SU-DHL-6 (cell line): ENCODE results near the gene NHSL2.

Experiments
- H2AFZ ChIP-seq: fragments of 200-600 bp; sonication (generic); 2 replicates; pipeline ENCODE4 v1.6.1; 2014; ENCODE audit warnings: low read depth, mild to moderate bottlenecking, moderate library complexity, mixed read lengths, antibody characterized with exemption, low read length; ENCODE audit not compliant: severe bottlenecking
- H3F3A ChIP-seq: fragments of 200-600 bp; shearing (Covaris generic); 2 replicates; pipeline ENCODE4 v1.6.0; 2016; ENCODE audit warnings: antibody characterized with exemption, mild to moderate bottlenecking; ENCODE audit not compliant: insufficient read depth
- H3K27ac ChIP-seq: fragments of 200-600 bp; sonication (generic); 2 replicates; pipeline ENCODE4 v1.5.1; 2016; ENCODE audit warnings: low read depth, mild to moderate bottlenecking, low read length, moderate library complexity, mixed read lengths
- H3K27me3 ChIP-seq: fragments of 200-600 bp; sonication (generic), shearing (Covaris generic); 2 replicates; pipeline ENCODE4 v1.6.0; 2014; ENCODE audit warnings: mild to moderate bottlenecking, low read length
- H3K36me3 ChIP-seq: fragments of 200-600 bp; sonication (generic); 2 replicates; pipeline ENCODE4 v1.6.1; 2014; ENCODE audit warnings: mild to moderate bottlenecking, low read length, mixed read lengths
- H3K4me2 ChIP-seq: fragments of 300-600, 200-600 bp; shearing (Covaris generic), sonication (generic); 2 replicates; pipeline ENCODE4 v1.6.0; 2014; ENCODE audit warnings: low read length, low read depth, mild to moderate bottlenecking; ENCODE audit not compliant: poor library complexity, severe bottlenecking
- H3K4me3 ChIP-seq: fragments of 200-600 bp; sonication (generic); 2 replicates; pipeline ENCODE4 v1.5.1; 2014; ENCODE audit warnings: antibody characterized with exemption, low read length, mild to moderate bottlenecking, mixed read lengths; ENCODE audit not compliant: insufficient read depth, poor library complexity, severe bottlenecking
- H3K79me2 ChIP-seq: fragments of 200-600 bp; sonication (generic); 2 replicates; pipeline ENCODE4 v1.6.1; 2014; ENCODE audit warnings: mild to moderate bottlenecking, low read length, moderate library complexity; ENCODE audit not compliant: insufficient read depth
- H3K9ac ChIP-seq: fragments of 200-600 bp; sonication (generic); 2 replicates; pipeline ENCODE4 v1.7.0; 2014; ENCODE audit warnings: mild to moderate bottlenecking, low read length
- H3K9me2 ChIP-seq: fragments of 200-600 bp; sonication (generic); replicated peaks from 2 replicates; pipeline ENCODE4 v1.6.1; 2014; ENCODE audit warnings: low read length; ENCODE audit not compliant: insufficient read depth
- H3K9me3 ChIP-seq: fragments of 200-600 bp; sonication (generic); 2 replicates; pipeline ENCODE4 v1.6.1; 2014; ENCODE audit warnings: low read length, mixed read lengths; ENCODE audit not compliant: insufficient read depth
- H4K20me1 ChIP-seq: fragments of 200-600 bp; sonication (generic); 2 replicates; pipeline ENCODE4 v1.6.1; 2014; ENCODE audit warnings: low read depth, mild to moderate bottlenecking, antibody characterized with exemption, low read length, moderate library complexity, mixed read lengths
- CTCF ChIP-seq: fragments of 200-600 bp; sonication (generic); IDR thresholded peaks from one replicate; pipeline ENCODE4 v1.5.1; 2017; ENCODE audit warnings: antibody characterized with exemption, mild to moderate bottlenecking, low read length, moderate library complexity; ENCODE audit not compliant: insufficient read depth, poor library complexity, severe bottlenecking
- EZH2phosphoT487 ChIP-seq: fragments of 200-600 bp; sonication (generic), shearing (Covaris generic); conservative IDR thresholded peaks from 2 replicates; pipeline ENCODE4 v1.6.1; 2018; ENCODE audit warnings: mild to moderate bottlenecking, antibody characterized with exemption, low read length, moderate library complexity, mixed read lengths

NHSL2 gene

DNA sequence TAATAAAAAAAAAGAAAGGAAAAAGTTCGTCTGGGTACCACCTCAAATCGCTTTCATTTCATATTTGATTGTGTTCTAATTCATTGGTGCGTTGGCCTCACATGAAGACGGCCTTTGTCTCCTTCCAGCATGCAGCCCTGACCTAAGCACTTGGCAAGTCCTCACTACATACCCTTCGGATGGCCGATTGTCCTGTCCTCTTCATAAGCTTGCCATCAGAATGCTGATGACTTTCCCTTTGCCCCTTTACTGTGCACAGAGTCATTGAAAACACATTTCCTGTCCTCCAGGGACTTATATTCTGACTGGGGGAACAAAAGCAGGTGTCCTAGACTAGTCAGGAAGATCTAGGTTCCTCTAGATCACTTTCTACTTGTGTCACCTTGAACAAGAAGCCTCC lies 178.1 kb downstream of the NHSL2 start:
- H3K27ac ChIP-seq: no peak overlapping the region
- TF ChIP-seq CTCF: no peak
- no peak for TF ChIP-seq EZH2phosphoT487
- no peak overlapping the region for H3K9ac ChIP-seq
- H4K20me1 ChIP-seq: no peaks in the 10 kb centered on the region
- H3K27me3 ChIP-seq: no peaks in the 10 kb centered on the region
- H3K4me3 ChIP-seq: no peak overlapping the region
- H3K36me3 ChIP-seq: no peaks in the 10 kb centered on the region
- H2AFZ ChIP-seq: no peak overlapping the region
- no peak overlapping the region for H3K4me2 ChIP-seq
- no peaks in the 10 kb centered on the region for H3K9me2 ChIP-seq
- H3K79me2 ChIP-seq: no peaks in the 10 kb centered on the region
- no peaks in the 10 kb centered on the region for H3F3A ChIP-seq
- no peaks in the 10 kb centered on the region for H3K9me3 ChIP-seq

DNA sequence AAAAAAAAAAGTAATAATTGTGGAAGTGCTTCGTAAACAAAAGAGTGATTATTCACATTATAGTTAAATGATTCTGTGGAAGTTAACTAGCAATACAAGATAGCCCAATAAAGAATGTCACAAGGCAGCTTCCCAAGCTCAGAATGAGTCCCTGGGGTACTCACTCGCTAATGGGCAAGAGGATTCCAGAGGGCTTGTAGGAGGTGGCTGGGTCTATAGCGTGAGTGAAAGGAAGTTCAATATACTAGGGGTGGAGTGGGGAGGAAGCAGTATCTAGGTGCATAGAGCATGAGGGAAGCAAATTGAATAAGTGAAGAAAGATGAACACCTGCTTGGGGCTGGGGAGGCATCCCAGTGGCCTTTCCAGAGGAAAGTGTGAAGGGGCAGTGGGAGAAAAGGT lies 178.6 kb downstream of the NHSL2 start:
- Histone ChIP-seq H2AFZ (no peak overlapping the region), H3K9me2 (no peaks in the 10 kb centered on the region), H3K79me2 (no peaks in the 10 kb centered on the region), H3K9me3 (no peaks in the 10 kb centered on the region), H3K27me3 (no peaks in the 10 kb centered on the region), H3K9ac (no peak overlapping the region), H3K27ac (no peak overlapping the region), H3K4me3 (no peak overlapping the region), H3K4me2 (no peak overlapping the region), H4K20me1 (no peaks in the 10 kb centered on the region), H3K36me3 (no peaks in the 10 kb centered on the region), H3F3A (no peaks in the 10 kb centered on the region)
- no peak for TF ChIP-seq CTCF
- TF ChIP-seq EZH2phosphoT487: no peak

DNA sequence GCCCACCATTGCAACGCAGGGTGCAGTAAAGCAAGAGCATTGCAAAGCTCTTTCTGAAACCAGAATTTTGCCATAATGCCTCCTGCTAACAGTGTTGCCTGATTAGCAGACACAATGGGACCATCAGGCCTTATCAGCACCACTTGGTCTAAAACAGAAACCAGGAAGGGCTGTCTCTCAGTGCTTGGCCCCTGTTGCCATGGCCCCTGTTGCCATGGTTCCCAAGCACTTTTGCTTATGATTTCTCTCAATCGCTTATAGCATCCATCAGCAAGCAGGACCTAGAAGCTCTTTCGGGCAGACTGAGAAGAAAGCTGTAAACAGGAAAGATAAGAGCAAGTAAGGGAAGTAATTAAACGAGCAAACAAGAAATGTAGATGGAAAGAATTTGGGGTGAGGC lies 184.2 kb downstream of the NHSL2 start:
- Histone ChIP-seq H3K27me3 (no peaks in the 10 kb centered on the region), H3K4me3 (no peak overlapping the region), H3K79me2 (no peaks in the 10 kb centered on the region), H3K9me3 (no peaks in the 10 kb centered on the region), H3K9ac (no peak overlapping the region), H3F3A (no peaks in the 10 kb centered on the region), H3K36me3 (no peaks in the 10 kb centered on the region), H4K20me1 (no peaks in the 10 kb centered on the region), H3K9me2 (no peaks in the 10 kb centered on the region), H3K4me2 (no peak overlapping the region), H3K27ac (no peak overlapping the region), H2AFZ (no peak overlapping the region)
- TF ChIP-seq EZH2phosphoT487: no peak
- TF ChIP-seq CTCF: no peak

GRCh38 chrX:72095370-72095769 lies 184.7 kb downstream of the NHSL2 start:
- Histone ChIP-seq H3K27me3 (no peaks in the 10 kb centered on the region), H3K9ac (no peak overlapping the region), H3K36me3 (no peaks in the 10 kb centered on the region), H4K20me1 (no peaks in the 10 kb centered on the region), H3K4me3 (no peak overlapping the region), H3K79me2 (no peaks in the 10 kb centered on the region), H3F3A (no peaks in the 10 kb centered on the region), H3K4me2 (no peak overlapping the region), H3K9me2 (no peaks in the 10 kb centered on the region), H3K27ac (no peak overlapping the region), H2AFZ (no peak overlapping the region), H3K9me3 (no peaks in the 10 kb centered on the region)
- no peak for TF ChIP-seq CTCF
- no peak for TF ChIP-seq EZH2phosphoT487
